ENCODE data around the gene PNPLA2.

- TF ChIP-seq, protein P1, sequence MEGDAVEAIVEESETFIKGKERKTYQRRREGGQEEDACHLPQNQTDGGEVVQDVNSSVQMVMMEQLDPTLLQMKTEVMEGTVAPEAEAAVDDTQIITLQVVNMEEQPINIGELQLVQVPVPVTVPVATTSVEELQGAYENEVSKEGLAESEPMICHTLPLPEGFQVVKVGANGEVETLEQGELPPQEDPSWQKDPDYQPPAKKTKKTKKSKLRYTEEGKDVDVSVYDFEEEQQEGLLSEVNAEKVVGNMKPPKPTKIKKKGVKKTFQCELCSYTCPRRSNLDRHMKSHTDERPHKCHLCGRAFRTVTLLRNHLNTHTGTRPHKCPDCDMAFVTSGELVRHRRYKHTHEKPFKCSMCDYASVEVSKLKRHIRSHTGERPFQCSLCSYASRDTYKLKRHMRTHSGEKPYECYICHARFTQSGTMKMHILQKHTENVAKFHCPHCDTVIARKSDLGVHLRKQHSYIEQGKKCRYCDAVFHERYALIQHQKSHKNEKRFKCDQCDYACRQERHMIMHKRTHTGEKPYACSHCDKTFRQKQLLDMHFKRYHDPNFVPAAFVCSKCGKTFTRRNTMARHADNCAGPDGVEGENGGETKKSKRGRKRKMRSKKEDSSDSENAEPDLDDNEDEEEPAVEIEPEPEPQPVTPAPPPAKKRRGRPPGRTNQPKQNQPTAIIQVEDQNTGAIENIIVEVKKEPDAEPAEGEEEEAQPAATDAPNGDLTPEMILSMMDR (conservative IDR thresholded peaks at IDR 0.05 in 1 of 2, IDR thresholded peaks at IDR 0.05 in 1 of 2; ENCODE audit: extremely low read depth in 1 of 2, insufficient read depth in 1 of 2, low read depth in 1 of 2, low read length in 2 of 2), result no peak
- TF ChIP-seq EZH2 (IDR thresholded peaks at IDR 0.05; ENCODE audit: borderline replicate concordance, low read length), result no peak
Measured at GRCh38 chr11:831961-832528, 13.3 kb downstream of the PNPLA2 start.

Measured in mammary epithelial cell (primary cell).